Mesendoderm (in vitro differentiated cells): Measurements from ENCODE around the gene OSBPL10.

Experiments
- DNase-seq: peaks from one replicate; pipeline ENCODE4 v3.0.0; 2013
- H2AK5ac ChIP-seq: 2 replicates; pipeline ENCODE4 v1.6.1; 2013; ENCODE audit warnings: low read length, inconsistent platforms
- H2BK120ac ChIP-seq: 2 replicates; pipeline ENCODE4 v1.6.1; 2013; ENCODE audit warnings: low read depth, mild to moderate bottlenecking, low read length, moderate library complexity, mixed read lengths
- H2BK15ac ChIP-seq: replicated peaks from 2 replicates; pipeline ENCODE4 v1.6.1; 2013; ENCODE audit warnings: low read depth, mild to moderate bottlenecking, moderate library complexity
- H2BK5ac ChIP-seq: 2 replicates; pipeline ENCODE4 v1.6.1; 2013; ENCODE audit warnings: low read length, inconsistent platforms
- H3K18ac ChIP-seq: 2 replicates; pipeline ENCODE4 v1.6.1; 2013; ENCODE audit warnings: mild to moderate bottlenecking, low read length, mixed read lengths
- H3K23ac ChIP-seq: one replicate; pipeline ENCODE4 v1.6.1; 2013; ENCODE audit warnings: low read length
- H3K27ac ChIP-seq: 2 replicates; pipeline ENCODE4 v1.5.1; 2013; ENCODE audit warnings: low read depth, mild to moderate bottlenecking, inconsistent platforms, low read length, moderate library complexity
- H3K27me3 ChIP-seq: 2 replicates; pipeline ENCODE4 v1.6.1; 2013; ENCODE audit warnings: low read length, control low read depth, mild to moderate bottlenecking, inconsistent platforms; ENCODE audit not compliant: insufficient read depth, poor library complexity
- H3K36me3 ChIP-seq: 2 replicates; pipeline ENCODE4 v1.6.1; 2013; ENCODE audit warnings: low read length, inconsistent platforms; ENCODE audit not compliant: control insufficient read depth, insufficient read depth
- H3K4ac ChIP-seq: one replicate; pipeline ENCODE4 v1.6.1; 2013; ENCODE audit warnings: low read depth, mild to moderate bottlenecking, low read length, moderate library complexity
- H3K4me1 ChIP-seq: 2 replicates; pipeline ENCODE4 v1.6.1; 2013; ENCODE audit warnings: low read depth, low read length, inconsistent platforms; ENCODE audit not compliant: control insufficient read depth
- H3K4me2 ChIP-seq: 2 replicates; pipeline ENCODE4 v1.6.1; 2013; ENCODE audit warnings: low read length
- H3K4me3 ChIP-seq: 2 replicates; pipeline ENCODE4 v1.5.1; 2013; ENCODE audit warnings: mild to moderate bottlenecking, low read length
- H3K56ac ChIP-seq: one replicate; pipeline ENCODE4 v1.6.1; 2013; ENCODE audit warnings: low read length
- H3K79me1 ChIP-seq: 2 replicates; pipeline ENCODE4 v1.6.1; 2013; ENCODE audit warnings: low read length, inconsistent platforms
- H3K79me2 ChIP-seq: 2 replicates; pipeline ENCODE4 v1.6.1; 2013; ENCODE audit warnings: mild to moderate bottlenecking, low read length; ENCODE audit not compliant: control insufficient read depth, insufficient read depth
- H3K9ac ChIP-seq: 2 replicates; pipeline ENCODE4 v1.6.1; 2013; ENCODE audit warnings: low read length, inconsistent platforms
- H4K5ac ChIP-seq: one replicate; pipeline ENCODE4 v1.6.1; 2013; ENCODE audit warnings: low read length
- H4K8ac ChIP-seq: one replicate; pipeline ENCODE4 v1.6.1; 2013; ENCODE audit warnings: low read depth, mild to moderate bottlenecking, control low read depth, low read length, moderate library complexity
- WGBS: extraction: QIAGEN DNeasy Blood & Tissue Kit; methylation state at CpG from one replicate; pipeline ENCODE4 v1.1.7; 2013; ENCODE audit warnings: low lambda C conversion rate, missing lambda C conversion rate; ENCODE audit not compliant: insufficient coverage; ENCODE audit errors: extremely low coverage; 5-methylcytosine and 5-hydroxymethylcytosine counted together

The OSBPL10 gene

DNA sequence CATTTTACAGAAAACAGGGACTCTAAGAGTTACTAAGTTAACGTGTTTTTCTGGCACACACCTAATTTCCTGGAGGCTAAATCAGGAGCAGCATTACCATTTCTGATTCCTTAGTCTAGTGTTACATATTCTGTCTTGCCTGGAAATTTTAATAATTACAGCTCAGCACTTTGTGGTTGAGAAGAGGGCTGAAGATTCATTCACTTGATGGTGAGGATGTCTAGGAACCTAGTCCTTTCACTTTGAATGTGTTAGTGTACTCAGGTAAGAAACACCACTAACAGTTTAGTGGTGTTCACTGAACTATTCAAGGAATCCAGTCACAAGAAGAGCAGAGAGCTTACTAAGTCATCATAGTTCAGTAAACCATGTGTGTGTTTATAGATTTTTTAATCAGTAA is 345.5 kb downstream of the OSBPL10 start:
- Histone ChIP-seq H3K9ac (no peak overlapping the region), H2BK15ac (no peak overlapping the region), H2BK5ac (no peak overlapping the region), H3K4ac (no peak overlapping the region), H3K4me1 (no peaks in the 10 kb centered on the region), H4K8ac (no peak overlapping the region), H3K18ac (no peak overlapping the region), H2AK5ac (no peak overlapping the region), H3K79me2 (no peaks in the 10 kb centered on the region), H3K36me3 (no peaks in the 10 kb centered on the region), H3K56ac (no peak overlapping the region), H3K27me3 (no peaks in the 10 kb centered on the region), H3K27ac (no peak overlapping the region), H3K23ac (no peak overlapping the region), H2BK120ac (no peak overlapping the region), H3K4me3 (no peak overlapping the region), H3K4me2 (no peak overlapping the region), H4K5ac (no peak overlapping the region), H3K79me1 (no peaks in the 10 kb centered on the region)
- no CpG with 5 or more reads among the region's 1 CpG for WGBS
- no peak for DNase-seq

DNA sequence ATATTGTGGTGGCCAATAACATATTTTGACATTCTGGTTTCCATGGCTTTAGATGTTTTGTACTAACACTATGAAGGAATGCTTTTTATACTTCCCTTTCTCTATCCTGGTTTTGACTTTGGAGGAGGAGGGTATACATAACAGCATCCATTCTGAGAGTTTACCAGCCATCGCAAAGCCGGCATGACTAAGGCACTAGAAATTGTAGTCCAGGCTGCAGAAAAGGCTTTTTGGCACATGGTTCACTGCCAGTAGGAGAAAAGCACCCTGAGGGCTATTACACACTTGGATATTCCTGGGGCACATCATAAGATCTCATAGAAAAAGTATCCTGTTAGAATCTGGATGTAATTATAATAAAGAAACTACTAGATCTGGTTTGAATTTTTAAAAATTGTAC is 346.6 kb downstream of the OSBPL10 start:
- H2AK5ac ChIP-seq, result no peak overlapping the region
- no peak overlapping the region for H3K4me2 ChIP-seq
- DNase-seq, result no peak
- H3K36me3 ChIP-seq, result no peaks in the 10 kb centered on the region
- whole genome bisulfite sequencing, result no CpG with 5 or more reads among the region's 2 CpGs
- no peak overlapping the region for H3K56ac ChIP-seq
- no peak overlapping the region for H2BK15ac ChIP-seq
- no peak overlapping the region for H3K23ac ChIP-seq
- no peaks in the 10 kb centered on the region for H3K79me2 ChIP-seq
- H4K5ac ChIP-seq, result no peak overlapping the region
- no peaks in the 10 kb centered on the region for H3K4me1 ChIP-seq
- no peak overlapping the region for H4K8ac ChIP-seq
- no peaks in the 10 kb centered on the region for H3K27me3 ChIP-seq
- H3K9ac ChIP-seq, result no peak overlapping the region
- H3K4me3 ChIP-seq, result no peak overlapping the region
- H2BK120ac ChIP-seq, result no peak overlapping the region
- H3K27ac ChIP-seq, result no peak overlapping the region
- no peaks in the 10 kb centered on the region for H3K79me1 ChIP-seq
- H3K4ac ChIP-seq, result no peak overlapping the region
- H2BK5ac ChIP-seq, result no peak overlapping the region
- H3K18ac ChIP-seq, result no peak overlapping the region

DNA sequence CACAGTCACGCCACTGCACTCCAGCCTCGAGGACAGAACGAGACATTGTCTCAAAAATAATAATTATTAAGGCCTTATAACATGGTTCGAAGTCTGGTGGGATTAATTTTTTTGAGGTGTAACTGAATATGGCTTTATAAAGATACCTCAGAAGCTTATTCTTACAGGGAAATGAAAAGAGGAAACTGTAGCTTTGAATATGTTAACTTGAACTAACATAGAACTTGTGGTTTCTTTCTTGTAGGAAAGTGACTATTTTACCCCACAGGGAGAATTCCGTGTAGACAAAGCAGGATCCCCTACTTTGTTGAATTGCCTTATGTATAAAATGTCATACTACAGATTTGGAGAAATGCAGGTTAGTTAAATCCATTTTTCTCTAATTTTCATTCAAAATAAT is 352.0 kb downstream of the OSBPL10 start:
- no peaks in the 10 kb centered on the region for H3K36me3 ChIP-seq

DNA sequence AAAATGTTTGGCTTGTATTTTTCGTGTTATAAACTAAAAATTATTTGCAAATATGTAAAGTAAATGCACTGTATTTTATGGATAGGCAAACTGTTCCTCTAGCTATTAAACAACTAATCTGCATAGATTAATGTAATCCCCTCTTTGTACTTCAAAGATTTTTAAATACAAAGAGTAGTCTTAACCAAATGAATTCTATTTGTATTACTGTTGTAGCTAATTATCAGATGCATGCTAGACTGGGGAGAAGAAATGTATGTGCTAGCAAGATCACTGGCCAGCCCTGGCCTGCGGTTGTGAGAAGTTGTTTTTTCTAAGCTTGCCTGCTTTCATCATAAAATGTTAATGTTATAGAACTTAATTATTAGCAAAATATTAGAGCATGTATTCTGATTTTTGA is 355.7 kb downstream of the OSBPL10 start:
- H3K9ac ChIP-seq, result no peak overlapping the region
- H2BK5ac ChIP-seq, result no peak overlapping the region
- no peak overlapping the region for H3K18ac ChIP-seq
- H4K8ac ChIP-seq, result no peak overlapping the region
- whole genome bisulfite sequencing, result no CpG with 5 or more reads among the region's 2 CpGs
- no peak overlapping the region for H3K4ac ChIP-seq
- no peak overlapping the region for H3K27ac ChIP-seq
- no peaks in the 10 kb centered on the region for H3K79me2 ChIP-seq
- no peaks in the 10 kb centered on the region for H3K4me1 ChIP-seq
- H3K27me3 ChIP-seq, result no peaks in the 10 kb centered on the region
- no peak overlapping the region for H3K4me3 ChIP-seq
- no peak overlapping the region for H2BK15ac ChIP-seq
- DNase-seq, result no peak
- H3K4me2 ChIP-seq, result no peak overlapping the region
- H2AK5ac ChIP-seq, result no peak overlapping the region
- no peak overlapping the region for H3K23ac ChIP-seq
- no peak overlapping the region for H4K5ac ChIP-seq
- no peak overlapping the region for H3K56ac ChIP-seq
- no peak overlapping the region for H2BK120ac ChIP-seq
- no peaks in the 10 kb centered on the region for H3K79me1 ChIP-seq
- no peaks in the 10 kb centered on the region for H3K36me3 ChIP-seq

More for the DNA sequence above, 352.0 kb downstream of the OSBPL10 start:
- no peak overlapping the region for H3K23ac ChIP-seq
- no peak overlapping the region for H2BK120ac ChIP-seq
- no peak overlapping the region for H3K18ac ChIP-seq
- no peak overlapping the region for H2AK5ac ChIP-seq
- H4K8ac ChIP-seq, result no peak overlapping the region
- no peak overlapping the region for H3K4me3 ChIP-seq
- H3K4me1 ChIP-seq, result no peaks in the 10 kb centered on the region
- H3K79me2 ChIP-seq, result no peaks in the 10 kb centered on the region
- WGBS, result no CpG with 5 or more reads among the region's 5 CpGs
- no peak overlapping the region for H2BK15ac ChIP-seq
- H3K9ac ChIP-seq, result no peak overlapping the region
- H3K27me3 ChIP-seq, result no peaks in the 10 kb centered on the region
- no peak overlapping the region for H2BK5ac ChIP-seq
- no peak overlapping the region for H4K5ac ChIP-seq
- no peak overlapping the region for H3K4me2 ChIP-seq
- no peak overlapping the region for H3K4ac ChIP-seq
- no peak overlapping the region for H3K27ac ChIP-seq
- H3K56ac ChIP-seq, result no peak overlapping the region
- DNase-seq, result no peak
- no peaks in the 10 kb centered on the region for H3K79me1 ChIP-seq

DNA sequence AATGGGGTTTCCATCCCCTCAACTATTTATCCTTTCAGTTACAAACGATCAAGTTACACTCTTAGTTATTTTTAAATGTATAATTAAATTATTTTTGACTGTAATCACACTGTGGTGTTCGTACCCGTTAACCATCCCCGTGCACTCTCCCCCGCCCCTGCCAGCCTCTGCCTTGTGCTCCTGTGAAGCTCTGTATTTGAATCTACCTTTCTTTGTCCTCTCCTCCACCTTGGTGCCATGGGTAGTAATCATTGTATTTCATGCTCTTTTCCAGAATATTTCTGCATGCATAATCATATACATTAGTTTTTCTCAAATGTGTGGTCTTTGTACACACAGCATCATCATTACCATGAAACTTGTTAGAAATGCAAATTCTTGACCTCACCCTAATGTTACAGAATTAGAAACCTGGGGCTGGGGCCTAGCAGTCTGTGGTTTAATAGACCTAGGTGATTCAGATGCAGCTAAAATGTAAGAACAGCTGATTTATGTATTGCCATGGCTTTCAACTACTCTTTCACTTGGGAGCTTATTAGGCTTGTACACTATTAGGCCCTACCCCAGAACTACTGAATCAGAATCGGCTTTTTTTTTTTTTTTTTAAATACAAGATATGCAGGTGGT is 356.9 kb downstream of the OSBPL10 start:
- H3K56ac ChIP-seq, result no peak overlapping the region
- H3K23ac ChIP-seq, result no peak overlapping the region
- no CpG with 5 or more reads among the region's 6 CpGs for WGBS
- no peak overlapping the region for H3K27ac ChIP-seq
- no peaks in the 10 kb centered on the region for H3K79me2 ChIP-seq
- no peaks in the 10 kb centered on the region for H3K36me3 ChIP-seq
- no peak overlapping the region for H3K4ac ChIP-seq
- H4K5ac ChIP-seq, result no peak overlapping the region
- H3K4me1 ChIP-seq, result no peaks in the 10 kb centered on the region
- no peak overlapping the region for H3K9ac ChIP-seq
- no peak for DNase-seq
- no peak overlapping the region for H3K4me2 ChIP-seq
- H3K18ac ChIP-seq, result no peak overlapping the region
- no peaks in the 10 kb centered on the region for H3K79me1 ChIP-seq
- no peak overlapping the region for H2BK5ac ChIP-seq
- no peak overlapping the region for H3K4me3 ChIP-seq
- no peak overlapping the region for H2BK120ac ChIP-seq
- H2BK15ac ChIP-seq, result no peak overlapping the region
- no peak overlapping the region for H2AK5ac ChIP-seq
- no peaks in the 10 kb centered on the region for H3K27me3 ChIP-seq
- H4K8ac ChIP-seq, result no peak overlapping the region

DNA sequence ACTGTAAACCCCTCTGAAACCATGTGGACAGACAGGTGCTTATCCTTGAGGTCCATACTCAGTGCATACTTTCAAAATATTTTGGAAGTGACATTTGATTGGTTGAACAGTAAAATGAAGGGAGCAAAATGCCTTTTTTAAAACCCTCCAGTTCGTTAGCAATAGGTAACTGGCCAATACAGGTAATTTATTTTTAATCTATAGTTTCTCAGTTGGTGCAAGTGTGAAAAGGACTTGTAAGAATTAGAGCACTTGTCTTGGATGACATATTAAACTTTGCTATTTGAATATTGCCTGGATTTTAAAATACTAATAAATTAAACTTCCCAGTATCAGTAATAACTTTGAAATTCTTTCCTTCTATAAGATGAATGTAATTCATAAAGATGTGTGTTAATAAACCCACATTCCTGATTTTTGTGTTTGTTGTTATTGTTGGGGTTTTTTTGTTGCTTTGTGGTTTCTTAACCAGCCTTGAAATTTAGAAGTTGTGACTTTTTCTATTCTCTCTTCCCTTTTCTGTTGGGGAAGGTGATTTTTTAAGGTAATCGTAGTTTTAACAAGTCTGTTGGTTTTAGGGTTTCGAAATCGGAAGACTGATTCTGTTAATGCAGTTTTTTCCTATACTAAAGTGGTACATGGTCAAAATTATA is 358.3 kb downstream of the OSBPL10 start:
- Histone ChIP-seq H3K23ac (no peak overlapping the region), H3K18ac (no peak overlapping the region)
- no CpG with 5 or more reads among the region's 4 CpGs for WGBS

More for the DNA sequence above, 358.3 kb downstream of the OSBPL10 start:
- no peak overlapping the region for H2BK120ac ChIP-seq
- no peak overlapping the region for H2BK5ac ChIP-seq
- no peak overlapping the region for H3K56ac ChIP-seq
- no peak overlapping the region for H3K27ac ChIP-seq
- H3K4me1 ChIP-seq, result no peaks in the 10 kb centered on the region
- no peak overlapping the region for H2BK15ac ChIP-seq
- H3K4me3 ChIP-seq, result no peak overlapping the region
- H4K5ac ChIP-seq, result no peak overlapping the region
- DNase-seq, result no peak
- H3K4me2 ChIP-seq, result no peak overlapping the region
- H3K36me3 ChIP-seq, result no peaks in the 10 kb centered on the region
- H4K8ac ChIP-seq, result no peak overlapping the region
- H3K9ac ChIP-seq, result no peak overlapping the region
- H3K79me2 ChIP-seq, result no peaks in the 10 kb centered on the region
- H3K79me1 ChIP-seq, result no peaks in the 10 kb centered on the region
- no peak overlapping the region for H2AK5ac ChIP-seq
- no peaks in the 10 kb centered on the region for H3K27me3 ChIP-seq
- H3K4ac ChIP-seq, result no peak overlapping the region
